ENCODE data around the gene NOB1.

DNA sequence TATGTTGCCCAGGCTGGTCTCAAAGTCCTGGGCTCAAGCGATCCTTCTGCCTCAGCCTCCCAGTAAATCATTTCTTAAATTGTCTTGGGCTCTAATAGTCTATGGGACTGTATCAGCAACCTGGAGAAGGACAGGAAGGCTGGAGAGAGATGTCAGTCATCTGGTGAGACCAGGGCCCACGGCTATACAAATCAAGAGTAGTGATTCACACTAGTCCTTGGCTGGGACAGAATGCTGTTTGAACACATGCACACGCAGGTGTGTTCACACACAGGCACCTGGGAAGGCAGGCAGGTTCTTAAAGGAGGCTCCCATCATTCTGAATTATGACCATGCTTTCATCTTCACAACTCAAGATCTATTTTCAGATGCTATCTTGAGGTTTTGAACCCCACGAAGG lies 42.4 kb downstream of the NOB1 start:
- TF ChIP-seq ZNF232 (CRISPR knock-in tag; IDR thresholded peaks at IDR 0.05) (no peak), BHLHE40 (IDR thresholded peaks at IDR 0.05; ENCODE audit: low read length) (no peak), MAFK (IDR thresholded peaks at IDR 0.05; ENCODE audit: low read length) (no peak)

Data from K562 (cell line).